Measurements from ENCODE around the gene KRT38. TPM values are rescaled to one million over a fixed set of nuclear protein-coding genes. Genes with fewer than 3 reads are reported as not detected.

KRT38 gene
- total RNA-seq, 4 donors from 2014 or later, result not detected

DNA sequence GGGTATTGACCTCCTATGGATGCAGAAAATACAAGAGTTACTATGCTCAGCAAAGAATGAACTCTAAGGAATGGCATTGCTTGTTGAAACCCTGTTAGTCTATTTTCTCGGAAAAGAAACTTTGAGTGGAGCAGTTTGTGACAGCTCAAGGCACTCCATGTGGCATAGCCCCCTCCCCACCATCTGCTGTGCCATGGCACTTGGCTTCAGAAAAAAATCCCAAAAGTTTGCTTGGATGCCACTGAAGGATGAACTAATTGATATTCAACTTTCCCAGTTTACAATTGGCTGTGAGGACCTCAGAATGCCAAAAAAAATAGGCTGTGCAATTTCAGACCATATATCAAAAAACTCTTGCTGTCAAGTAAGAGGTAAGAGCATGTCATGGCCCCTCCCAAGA lies 45.2 kb downstream of the KRT38 start:
- TF ChIP-seq, protein P1, sequence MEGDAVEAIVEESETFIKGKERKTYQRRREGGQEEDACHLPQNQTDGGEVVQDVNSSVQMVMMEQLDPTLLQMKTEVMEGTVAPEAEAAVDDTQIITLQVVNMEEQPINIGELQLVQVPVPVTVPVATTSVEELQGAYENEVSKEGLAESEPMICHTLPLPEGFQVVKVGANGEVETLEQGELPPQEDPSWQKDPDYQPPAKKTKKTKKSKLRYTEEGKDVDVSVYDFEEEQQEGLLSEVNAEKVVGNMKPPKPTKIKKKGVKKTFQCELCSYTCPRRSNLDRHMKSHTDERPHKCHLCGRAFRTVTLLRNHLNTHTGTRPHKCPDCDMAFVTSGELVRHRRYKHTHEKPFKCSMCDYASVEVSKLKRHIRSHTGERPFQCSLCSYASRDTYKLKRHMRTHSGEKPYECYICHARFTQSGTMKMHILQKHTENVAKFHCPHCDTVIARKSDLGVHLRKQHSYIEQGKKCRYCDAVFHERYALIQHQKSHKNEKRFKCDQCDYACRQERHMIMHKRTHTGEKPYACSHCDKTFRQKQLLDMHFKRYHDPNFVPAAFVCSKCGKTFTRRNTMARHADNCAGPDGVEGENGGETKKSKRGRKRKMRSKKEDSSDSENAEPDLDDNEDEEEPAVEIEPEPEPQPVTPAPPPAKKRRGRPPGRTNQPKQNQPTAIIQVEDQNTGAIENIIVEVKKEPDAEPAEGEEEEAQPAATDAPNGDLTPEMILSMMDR (IDR thresholded peaks at IDR 0.05; ENCODE audit: low read depth), result no peak

DNA sequence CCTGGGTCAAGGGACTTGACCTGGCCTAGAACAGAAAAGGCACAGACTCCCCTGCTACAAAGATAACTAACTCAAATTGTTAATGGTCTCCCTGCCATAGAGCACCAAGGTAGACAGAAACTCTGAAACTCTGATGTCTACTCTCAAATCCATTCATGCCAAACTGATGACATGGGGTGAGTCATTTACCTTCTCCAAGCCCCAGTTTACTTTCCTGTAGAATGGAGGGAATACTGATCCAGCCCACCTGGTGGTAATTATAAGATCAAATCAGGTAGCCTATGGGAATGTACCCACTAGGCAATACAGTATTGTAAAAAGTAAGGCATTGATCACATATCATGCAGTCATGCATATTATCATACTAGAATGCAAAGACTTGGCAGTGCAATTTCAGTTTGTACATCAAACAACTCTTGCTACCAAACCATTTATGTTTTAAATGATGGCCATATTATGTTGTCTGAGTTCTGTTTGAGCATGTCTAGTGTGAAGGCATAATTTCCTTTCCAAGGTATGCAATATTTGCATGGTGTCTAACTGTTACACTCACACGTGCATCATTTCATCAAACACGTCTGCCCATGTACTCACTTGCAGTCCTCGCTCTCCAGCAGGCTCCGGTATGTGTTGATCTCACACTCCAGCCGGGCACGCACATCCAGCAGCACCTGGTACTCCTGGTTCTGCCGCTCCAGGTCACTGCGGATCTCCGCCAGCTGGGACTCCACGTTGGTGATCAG lies 46.4 kb downstream of the KRT38 start:
- TF ChIP-seq, protein P1 (IDR thresholded peaks at IDR 0.05; ENCODE audit: low read depth), result no peak

- TF ChIP-seq, protein P1 (IDR thresholded peaks at IDR 0.05; ENCODE audit: low read depth), result no peak
These were observed 47.0 kb downstream of the KRT38 start for GRCh38 chr17:41393826-41394225.

- TF ChIP-seq, protein P1 (IDR thresholded peaks at IDR 0.05; ENCODE audit: low read depth), result no peak
These were observed 47.5 kb downstream of the KRT38 start for GRCh38 chr17:41393294-41393693.

DNA sequence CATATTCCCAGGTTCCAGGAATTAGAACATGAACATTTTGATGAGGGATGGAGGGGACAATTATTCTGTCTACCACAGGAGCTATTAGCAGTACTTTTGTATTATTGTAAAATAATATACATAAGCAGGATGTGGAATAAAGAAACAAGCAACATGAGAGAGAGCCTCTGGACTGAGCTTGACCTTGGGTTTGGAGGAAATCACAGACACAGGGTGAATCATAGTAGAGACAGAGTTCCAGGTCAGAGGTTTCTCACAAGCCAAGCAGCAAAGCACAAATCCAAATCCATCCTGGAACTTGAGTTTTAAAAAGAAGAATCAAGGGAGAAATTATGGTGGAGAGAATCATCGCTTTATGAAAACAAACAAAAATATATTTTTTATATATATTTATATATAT lies 48.5 kb downstream of the KRT38 start:
- TF ChIP-seq, protein P1 (IDR thresholded peaks at IDR 0.05; ENCODE audit: low read depth), result no peak

GRCh38 chr17:41391535-41391934 lies 49.2 kb downstream of the KRT38 start:
- TF ChIP-seq, protein P1 (IDR thresholded peaks at IDR 0.05; ENCODE audit: low read depth), result no peak

- TF ChIP-seq, protein P1 (IDR thresholded peaks at IDR 0.05; ENCODE audit: low read depth), result no peak
These were observed 50.3 kb downstream of the KRT38 start for GRCh38 chr17:41390411-41390938.

All from subcutaneous adipose tissue (tissue), 4 donors.